DMS53 (cell line): Measurements from ENCODE around the gene ZNF526.
A peak's percentile ranks its signal among the peaks of the same experiment; 100 is the strongest.
"Not testable (repeated sequence)": the region's sequence is repeated elsewhere in the genome, so short reads cannot be mapped to it uniquely, and the experiment has no call there.

ENCODE experiments used
- DNase-seq: peaks from one replicate; lab custom pipeline; 2025; lab: John Stamatoyannopoulos, UW

Gene ZNF526

GRCh38 chr19:42247640-42248199 is 27.6 kb downstream of the ZNF526 start:
- DNase-seq, result no peak

GRCh38 chr19:42248270-42249148 is 28.4 kb downstream of the ZNF526 start:
- DNase-seq, result no peak

GRCh38 chr19:42249149-42249750 is 29.1 kb downstream of the ZNF526 start:
- no peak for DNase-seq

GRCh38 chr19:42249769-42250168 is 29.7 kb downstream of the ZNF526 start:
- no peak for DNase-seq

GRCh38 chr19:42250183-42250665 is 30.1 kb downstream of the ZNF526 start:
- DNase-seq, result no peak

GRCh38 chr19:42250666-42251531 is 30.8 kb downstream of the ZNF526 start:
- DNase-seq, result no peak

- DNase-seq, result no peak
Observed at GRCh38 chr19:42251572-42252358, 31.7 kb downstream of the ZNF526 start.

GRCh38 chr19:42252365-42253244 is 32.5 kb downstream of the ZNF526 start:
- DNase-seq, result no peak

- peak; percentile 67 for DNase-seq
Observed at GRCh38 chr19:42253245-42254088, 33.4 kb downstream of the ZNF526 start.

GRCh38 chr19:42254089-42254849 is 34.2 kb downstream of the ZNF526 start:
- peak; percentile 79 for DNase-seq

- DNase-seq, result peak; percentile 97
Observed at GRCh38 chr19:42254850-42255765, 35.0 kb downstream of the ZNF526 start, which contains the start of gene ERF. TSS of gene ERF (minus strand) at chr19:42255128. CDS start at chr19:42254999, 129 bp downstream.

GRCh38 chr19:42255766-42256745 is 35.9 kb downstream of the ZNF526 start:
- DNase-seq, result peak; percentile 81

GRCh38 chr19:42257842-42258241 is 37.7 kb downstream of the ZNF526 start:
- not testable (repeated sequence) for DNase-seq

GRCh38 chr19:42261763-42262162 is 41.7 kb downstream of the ZNF526 start:
- no peak for DNase-seq

GRCh38 chr19:42266105-42266504 is 46.0 kb downstream of the ZNF526 start:
- DNase-seq, result not testable (repeated sequence)
